ENCODE measurements around the gene ARMH3.

DNA sequence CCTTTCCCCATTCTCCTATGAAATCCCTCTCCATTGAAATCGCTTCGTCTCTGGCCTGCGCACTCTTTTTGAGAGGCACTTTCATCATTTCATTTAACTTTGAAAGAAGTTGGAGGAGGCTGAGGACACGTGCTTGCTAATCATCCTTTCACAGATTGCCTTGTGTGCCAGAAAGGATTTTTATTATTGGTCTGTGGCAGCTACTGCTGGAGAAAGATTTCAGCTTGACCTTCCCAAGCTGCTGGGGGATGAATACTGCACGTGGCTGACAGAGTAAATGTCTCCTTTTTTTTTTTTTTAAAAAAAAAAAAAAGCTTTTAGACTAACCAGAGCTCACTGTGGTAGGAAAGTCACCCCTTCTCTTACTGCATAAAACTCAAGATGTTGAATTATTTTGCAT is 168.2 kb downstream of the ARMH3 start:
- TF ChIP-seq, protein P1, sequence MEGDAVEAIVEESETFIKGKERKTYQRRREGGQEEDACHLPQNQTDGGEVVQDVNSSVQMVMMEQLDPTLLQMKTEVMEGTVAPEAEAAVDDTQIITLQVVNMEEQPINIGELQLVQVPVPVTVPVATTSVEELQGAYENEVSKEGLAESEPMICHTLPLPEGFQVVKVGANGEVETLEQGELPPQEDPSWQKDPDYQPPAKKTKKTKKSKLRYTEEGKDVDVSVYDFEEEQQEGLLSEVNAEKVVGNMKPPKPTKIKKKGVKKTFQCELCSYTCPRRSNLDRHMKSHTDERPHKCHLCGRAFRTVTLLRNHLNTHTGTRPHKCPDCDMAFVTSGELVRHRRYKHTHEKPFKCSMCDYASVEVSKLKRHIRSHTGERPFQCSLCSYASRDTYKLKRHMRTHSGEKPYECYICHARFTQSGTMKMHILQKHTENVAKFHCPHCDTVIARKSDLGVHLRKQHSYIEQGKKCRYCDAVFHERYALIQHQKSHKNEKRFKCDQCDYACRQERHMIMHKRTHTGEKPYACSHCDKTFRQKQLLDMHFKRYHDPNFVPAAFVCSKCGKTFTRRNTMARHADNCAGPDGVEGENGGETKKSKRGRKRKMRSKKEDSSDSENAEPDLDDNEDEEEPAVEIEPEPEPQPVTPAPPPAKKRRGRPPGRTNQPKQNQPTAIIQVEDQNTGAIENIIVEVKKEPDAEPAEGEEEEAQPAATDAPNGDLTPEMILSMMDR (IDR thresholded peaks at IDR 0.05 in 4 of 5, conservative IDR thresholded peaks at IDR 0.05 in 1 of 5), result no peak
- TF ChIP-seq POLR2A (IDR thresholded peaks at IDR 0.05), result no peak

All from gastrocnemius medialis (tissue), 4 donors.